HG02885 (cell line): ENCODE measurements around the gene PNLIPRP1.

Experiments
- ATAC-seq: cut with Tn5 transposase; IDR thresholded peaks from one replicate; pipeline ENCODE4 v1.9.1; 2021; ENCODE audit warnings: mild to moderate bottlenecking; ENCODE audit not compliant: unreplicated experiment, poor library complexity

The PNLIPRP1 gene

DNA sequence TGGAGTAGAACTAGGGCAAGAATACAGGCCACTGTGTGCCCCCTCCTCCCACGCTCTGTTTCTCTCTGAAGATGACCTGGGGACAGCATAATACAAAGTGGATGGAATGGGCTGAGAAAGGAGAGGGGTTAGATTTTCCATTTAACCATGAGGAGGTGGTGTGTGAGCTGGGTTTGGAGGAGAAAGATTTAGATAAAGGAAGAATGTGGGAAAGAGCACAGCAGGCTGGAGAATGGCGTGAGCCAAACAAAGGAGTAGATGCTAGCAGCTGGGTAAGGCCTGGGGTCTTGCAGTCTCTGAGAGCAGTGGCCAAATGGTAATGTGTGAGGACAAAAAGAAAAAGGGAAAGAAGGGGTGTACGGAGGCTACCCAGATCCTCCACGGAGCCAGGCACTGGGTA is 38.6 kb downstream of the PNLIPRP1 start:
- ATAC-seq = no peak

DNA sequence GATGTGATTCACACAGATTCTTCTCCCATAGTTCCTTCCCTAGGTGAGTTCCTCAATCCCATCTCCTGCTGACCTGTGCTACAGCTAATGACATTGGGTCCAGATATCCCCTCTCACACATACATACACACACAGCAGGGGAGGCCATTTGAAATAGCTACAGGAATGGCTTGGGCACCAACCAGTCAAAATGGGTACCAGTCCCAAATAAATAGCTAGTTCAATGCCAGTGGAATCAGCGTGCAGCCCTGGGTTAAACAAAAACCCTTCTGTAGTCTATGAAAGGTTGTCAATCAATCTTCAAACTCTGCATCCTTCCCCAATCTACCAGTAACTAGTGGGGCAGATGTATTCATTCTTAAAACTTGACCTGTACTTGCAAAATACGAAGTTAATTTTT is 39.3 kb downstream of the PNLIPRP1 start:
- no peak for ATAC-seq

DNA sequence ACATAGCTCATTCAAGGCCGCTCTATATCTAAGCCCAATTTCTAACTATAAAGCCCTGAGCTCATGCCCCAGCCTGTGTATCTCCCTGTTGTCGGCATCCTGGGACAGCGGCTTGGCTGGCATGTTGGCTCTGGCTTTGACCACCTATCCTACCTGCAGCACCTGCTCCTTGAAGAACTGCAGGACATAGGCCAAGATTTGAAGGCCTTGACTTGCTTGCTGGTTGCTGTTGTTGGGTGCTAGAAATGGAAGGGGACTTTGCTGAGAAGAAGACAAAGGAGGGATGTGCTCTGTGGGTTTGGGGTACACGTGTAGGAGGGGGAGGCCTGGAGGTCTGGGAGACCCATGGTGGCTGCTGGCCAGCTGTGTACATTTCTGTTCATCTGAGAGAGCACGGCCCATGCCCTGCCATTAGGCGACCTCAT is 41.1 kb downstream of the PNLIPRP1 start:
- no peak for ATAC-seq

DNA sequence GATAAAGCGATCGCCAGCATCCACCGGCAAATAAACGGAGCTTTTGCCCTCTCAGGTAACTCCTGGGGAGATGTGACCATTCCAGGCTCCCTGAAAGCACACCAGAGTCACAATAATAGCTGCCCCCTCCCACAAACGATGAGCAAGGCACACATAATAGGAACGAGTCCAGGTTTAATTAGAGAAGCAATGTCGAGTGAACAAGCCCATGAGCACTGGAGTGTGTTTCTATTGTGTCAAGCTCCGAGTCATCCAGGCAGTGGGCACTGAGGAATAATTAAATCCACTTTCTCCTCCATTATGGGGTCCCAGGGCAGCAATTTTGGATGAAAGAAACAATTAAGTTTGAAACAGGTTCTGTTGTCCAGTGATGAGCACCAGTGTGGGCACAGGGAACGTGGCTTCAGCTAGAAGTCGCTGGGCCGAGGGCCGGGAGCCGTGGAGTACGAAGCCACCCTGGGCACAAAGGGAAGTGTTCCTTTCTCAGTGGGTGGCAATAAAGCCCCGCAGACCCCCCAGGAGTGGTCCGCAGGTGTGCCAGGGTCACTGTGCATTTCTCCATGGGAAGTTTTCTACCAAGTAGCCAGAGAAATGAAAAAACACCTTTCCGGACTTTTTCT is 41.9 kb downstream of the PNLIPRP1 start:
- ATAC-seq = no peak

DNA sequence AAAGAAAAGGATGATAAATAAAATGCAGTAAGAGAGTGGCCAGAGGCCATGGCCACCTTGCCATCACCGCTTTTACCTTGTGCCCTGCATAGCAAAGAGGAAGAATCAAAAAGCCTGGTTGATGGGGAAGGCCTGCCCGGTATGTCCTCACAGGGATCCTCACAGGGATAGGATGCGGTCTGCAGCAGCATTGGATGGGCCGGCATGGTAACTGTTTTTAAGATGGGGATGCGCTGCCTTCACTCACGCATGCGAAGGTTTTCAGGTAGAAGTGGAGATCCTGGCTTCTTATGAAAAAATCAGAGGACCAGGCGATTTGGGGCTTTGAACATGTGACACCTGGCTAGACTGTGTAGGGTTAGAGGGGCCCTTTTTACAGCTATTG is 42.4 kb downstream of the PNLIPRP1 start:
- ATAC-seq = no peak

DNA sequence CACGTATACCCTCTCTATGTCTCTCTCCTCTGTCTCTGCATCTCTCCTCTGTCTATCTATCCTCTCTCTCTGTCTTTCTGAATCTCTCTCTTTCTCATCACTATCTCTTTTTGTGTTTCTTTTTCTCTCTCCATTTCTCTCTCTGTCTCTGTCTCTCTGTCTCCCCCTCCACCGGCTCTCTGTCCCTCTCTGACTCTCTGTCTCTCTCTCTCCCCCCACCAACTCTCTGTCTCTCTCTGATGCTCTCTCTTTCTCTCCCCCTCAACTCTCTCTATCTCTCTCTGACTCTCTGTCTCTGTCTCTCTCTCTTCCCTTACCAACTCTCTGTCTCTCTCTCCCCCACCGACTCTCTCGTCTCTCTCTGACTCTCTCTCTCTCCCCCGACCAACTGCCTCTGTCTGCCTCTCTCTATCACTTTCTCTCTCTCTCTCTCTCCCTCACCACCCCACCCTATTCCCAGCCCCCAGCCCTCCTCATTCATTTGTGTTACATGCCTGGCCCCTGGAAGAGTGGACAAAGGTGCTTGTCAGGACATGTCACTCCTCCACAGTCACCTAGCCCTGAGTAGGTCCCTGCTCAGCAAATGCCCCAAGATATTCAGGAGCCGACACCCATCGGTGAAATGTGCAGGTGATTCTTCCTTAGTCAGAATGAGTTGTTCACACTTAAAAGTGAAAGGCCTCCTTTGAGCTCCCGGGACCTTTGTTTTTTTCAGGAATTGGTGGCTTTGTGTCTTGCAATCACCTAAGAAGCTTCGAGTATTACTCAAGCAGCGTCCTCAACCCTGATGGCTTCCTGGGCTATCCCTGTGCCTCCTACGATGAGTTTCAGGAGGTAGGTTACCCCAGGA is 43.6 kb downstream of the PNLIPRP1 start:
- ATAC-seq = no peak

DNA sequence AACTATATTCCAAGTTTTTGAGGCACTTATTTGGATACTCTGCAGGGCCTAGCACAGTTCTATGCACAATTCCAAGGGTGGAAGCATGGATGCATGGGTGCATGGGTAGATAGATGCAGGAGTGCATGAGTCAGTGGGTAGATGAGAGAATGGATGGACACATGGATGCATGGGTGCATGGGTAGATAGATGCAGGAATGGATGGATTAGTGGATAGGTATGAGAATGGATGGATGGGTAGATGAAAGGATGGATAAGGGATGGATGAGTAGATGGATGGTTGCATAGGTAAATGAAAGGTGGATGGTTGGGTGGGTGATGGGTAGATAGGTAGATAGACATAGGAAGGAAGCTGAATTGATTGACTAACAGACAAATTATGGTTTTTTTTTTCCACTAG is 45.6 kb downstream of the PNLIPRP1 start:
- ATAC-seq = no peak

DNA sequence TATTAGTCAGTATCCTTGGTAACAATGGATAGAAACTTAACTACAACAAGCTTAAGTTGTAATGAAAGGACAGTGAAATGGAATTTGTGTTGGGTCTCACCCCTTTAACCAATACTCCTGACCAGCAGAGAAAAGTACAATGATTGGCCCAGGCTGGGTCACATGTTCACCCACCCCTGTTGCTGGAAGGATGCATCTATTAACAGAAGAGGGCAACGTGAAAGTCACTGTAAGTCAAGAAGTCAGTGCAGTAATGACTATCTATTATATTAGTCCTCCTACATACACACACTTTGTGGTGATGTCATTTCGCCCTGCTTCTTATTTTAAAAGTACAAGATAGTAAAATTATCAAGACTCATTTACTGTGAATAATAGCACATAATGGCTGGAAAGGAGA is 46.2 kb downstream of the PNLIPRP1 start:
- no peak for ATAC-seq

DNA sequence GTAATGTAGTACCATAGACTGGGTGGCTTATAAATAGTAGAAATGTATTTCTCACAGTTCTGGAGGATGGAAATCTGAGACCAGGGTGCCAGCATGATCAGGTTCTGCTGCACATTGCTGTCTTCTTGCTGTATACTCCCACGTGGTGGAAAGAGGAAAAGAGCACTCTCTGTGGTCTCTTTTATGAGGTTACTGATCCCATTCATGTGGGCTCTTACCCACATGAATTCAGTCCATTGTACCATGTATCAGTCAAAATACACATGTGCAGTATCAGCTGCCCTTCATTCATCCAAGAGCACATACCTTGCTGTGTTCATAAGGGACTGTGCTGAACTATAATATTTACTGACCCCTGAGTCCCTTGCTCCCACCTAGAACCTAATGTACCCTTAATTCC is 47.1 kb downstream of the PNLIPRP1 start:
- ATAC-seq = no peak

DNA sequence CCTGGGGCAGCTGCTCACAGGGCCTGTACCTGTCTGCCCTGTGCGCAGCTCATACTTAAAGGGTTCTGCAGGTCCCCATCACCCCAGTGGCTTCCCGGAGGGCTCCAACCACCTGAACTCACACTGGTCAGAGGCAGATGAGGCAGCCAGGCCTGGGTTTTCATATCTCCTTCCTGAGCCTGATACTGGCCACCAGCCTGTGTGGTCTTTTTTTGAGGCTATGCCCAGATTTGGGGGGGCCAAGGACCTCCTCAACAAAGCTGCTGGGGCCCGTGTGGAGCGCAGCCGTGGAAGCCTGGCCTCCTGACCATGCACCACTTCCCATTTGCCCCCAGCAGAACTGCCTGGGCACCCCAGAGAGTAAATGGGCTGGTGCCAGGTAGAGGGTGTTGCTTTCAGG is 55.7 kb downstream of the PNLIPRP1 start:
- ATAC-seq = no peak

DNA sequence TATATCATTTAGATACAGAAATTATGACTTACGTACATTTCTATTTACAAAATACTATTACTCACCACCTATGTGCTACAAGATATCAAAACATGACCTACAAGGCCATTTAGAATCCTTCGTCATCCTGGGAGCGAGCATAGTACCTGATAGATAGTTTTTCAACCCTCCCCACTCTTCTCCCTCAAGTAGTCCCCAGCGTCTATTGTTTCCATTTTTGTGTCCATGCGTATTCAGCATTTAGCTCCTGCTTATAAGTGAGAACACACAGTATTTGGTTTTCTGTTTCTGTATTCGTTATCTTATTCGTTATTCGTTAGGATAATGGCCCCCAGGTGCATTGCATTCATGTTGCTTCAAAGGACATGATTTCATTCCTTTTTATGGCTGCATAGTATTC is 58.1 kb downstream of the PNLIPRP1 start:
- ATAC-seq = no peak

DNA sequence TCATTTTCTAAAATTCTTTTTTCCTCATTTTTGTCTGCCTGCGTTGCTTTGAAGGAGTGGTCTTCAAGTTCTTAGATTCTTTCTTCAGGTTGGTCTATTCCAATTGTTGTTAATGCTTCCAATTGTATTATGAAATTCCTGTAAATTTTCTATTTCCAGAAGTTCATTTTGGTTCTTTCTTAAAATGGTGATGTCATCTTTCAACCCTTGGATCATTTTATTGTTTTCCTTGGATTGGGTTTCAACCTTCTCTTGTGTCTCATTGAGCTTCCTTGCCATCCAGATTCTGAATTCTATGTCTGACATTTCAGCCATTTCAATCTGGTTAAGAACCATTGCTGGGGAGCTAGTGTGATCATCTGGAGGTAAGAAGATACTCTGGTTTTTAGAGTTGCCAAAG is 63.1 kb downstream of the PNLIPRP1 start:
- no peak for ATAC-seq

DNA sequence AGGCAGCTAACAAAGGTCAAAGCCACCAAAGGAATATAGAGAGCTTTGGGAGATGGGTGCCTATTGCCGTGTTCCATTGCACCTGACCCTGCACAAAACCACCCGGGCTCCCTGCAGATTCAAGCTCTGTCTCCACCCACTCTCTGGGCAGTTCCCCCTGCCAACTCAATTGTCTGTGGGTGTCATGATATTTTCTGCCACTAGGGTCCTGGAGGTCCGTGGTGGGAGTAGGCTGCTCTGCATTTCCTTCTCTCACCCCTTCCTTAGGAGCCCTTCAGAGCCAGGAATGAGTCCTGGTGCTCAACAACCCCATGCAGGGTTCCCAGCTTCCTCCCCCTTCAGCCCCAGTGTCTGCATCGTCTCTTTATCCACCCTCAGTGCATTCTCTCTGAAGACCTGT is 64.1 kb downstream of the PNLIPRP1 start:
- ATAC-seq = no peak

DNA sequence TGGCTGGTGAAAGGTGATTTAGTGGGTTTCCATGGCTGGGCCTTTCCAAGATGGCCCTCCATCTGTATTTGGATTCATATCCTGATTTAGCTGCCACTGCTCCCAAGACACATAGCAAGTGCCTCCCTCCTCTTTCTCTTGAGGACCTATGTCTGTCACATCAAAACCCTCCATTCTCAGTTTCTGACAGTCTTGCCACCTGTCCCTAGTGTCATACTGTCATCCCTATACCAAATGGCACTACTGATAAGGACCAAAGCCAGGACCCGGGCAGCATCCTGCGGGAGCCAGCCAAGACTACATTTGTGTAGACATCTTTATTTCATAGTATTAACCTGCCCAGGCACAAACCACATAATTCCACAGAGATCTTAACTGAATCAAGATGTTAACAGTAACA is 64.8 kb downstream of the PNLIPRP1 start:
- no peak for ATAC-seq

DNA sequence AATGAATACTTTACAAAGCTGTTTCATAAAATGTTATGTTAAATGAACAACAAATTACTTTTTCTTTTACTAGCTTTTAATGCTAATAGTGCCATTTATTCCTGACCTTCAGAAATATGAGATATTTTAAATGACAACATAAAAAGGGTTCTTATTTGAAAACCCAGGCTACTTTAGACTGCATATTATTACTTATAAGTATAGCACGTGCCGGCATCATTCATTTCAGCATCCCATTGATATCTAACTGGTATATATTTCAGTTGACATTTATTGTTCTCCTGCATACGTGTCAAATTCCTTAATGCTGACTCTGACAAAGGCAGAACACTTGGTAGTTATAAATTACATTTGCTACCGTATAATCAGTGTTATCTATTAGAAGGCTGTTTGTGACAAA is 65.3 kb downstream of the PNLIPRP1 start:
- no peak for ATAC-seq

DNA sequence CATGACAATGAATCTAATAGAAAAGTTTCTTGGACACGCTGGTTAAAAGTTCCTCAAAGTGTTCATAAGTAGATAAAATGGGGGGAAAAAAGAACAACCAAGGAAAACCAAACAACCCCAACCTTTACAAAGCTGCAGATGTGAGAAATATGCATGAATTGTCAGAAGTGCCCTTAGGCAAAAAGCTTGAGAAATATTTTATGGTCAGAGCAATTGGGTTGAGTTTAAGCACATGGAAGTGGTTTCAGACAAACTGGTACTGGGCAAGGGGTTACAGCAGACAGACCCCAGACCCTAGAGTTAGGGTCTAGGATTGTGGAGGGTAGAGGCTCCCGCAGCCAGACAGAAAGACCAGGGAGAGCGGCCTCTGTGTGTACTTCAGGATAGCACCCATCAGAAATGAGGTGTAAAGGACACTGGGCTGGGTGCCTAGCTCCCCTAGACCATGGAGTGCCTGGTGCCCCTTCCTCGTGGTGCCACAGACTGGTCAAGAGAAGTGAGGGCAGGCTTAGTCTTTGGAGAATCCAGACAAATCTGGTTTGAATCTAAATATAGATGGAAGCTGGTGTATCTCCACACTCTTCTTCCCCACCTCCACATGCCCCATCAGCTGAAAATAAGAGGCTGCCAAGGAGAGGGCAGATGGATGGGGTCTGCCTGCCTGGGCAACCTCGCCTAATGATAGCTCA is 67.2 kb downstream of the PNLIPRP1 start:
- no peak for ATAC-seq
